Measurements from ENCODE around the gene GYS2.

GRCh38 chr12:21634245-21634644, 29.6 kb upstream of the GYS2 start:
- TF ChIP-seq POLR2A (IDR thresholded peaks at IDR 0.05): no peak
- no peak for TF ChIP-seq CTCF (IDR thresholded peaks at IDR 0.05)

All from thyroid gland (tissue), 4 donors.